ENCODE data around the gene NCKAP5. TPM values are rescaled to one million over a fixed set of nuclear protein-coding genes. Genes with fewer than 3 reads are reported as not detected.

The NCKAP5 gene
- total RNA-seq, 4 donors from 2014 or later = 0.37 to 1.3 (median 0.83) TPM

DNA sequence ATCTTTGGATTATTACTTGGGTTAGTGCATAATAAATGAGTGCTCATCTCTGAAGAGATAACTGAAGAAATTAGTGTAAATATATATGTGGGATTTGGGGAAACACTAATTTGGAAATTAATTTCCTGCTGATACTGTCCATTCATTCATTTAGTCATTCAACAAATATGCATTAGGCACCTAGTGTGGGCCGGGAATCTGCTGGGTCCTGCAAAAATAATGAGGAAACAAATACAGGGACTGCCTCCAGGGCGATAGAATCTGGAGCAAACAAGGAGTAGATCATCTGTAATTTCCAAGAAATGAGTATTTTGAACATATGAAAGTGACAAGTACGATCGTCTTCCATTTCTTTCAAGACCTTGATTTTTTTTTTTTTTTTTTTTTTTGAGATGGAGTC is 694.5 kb downstream of the NCKAP5 start:
- TF ChIP-seq, protein P1, sequence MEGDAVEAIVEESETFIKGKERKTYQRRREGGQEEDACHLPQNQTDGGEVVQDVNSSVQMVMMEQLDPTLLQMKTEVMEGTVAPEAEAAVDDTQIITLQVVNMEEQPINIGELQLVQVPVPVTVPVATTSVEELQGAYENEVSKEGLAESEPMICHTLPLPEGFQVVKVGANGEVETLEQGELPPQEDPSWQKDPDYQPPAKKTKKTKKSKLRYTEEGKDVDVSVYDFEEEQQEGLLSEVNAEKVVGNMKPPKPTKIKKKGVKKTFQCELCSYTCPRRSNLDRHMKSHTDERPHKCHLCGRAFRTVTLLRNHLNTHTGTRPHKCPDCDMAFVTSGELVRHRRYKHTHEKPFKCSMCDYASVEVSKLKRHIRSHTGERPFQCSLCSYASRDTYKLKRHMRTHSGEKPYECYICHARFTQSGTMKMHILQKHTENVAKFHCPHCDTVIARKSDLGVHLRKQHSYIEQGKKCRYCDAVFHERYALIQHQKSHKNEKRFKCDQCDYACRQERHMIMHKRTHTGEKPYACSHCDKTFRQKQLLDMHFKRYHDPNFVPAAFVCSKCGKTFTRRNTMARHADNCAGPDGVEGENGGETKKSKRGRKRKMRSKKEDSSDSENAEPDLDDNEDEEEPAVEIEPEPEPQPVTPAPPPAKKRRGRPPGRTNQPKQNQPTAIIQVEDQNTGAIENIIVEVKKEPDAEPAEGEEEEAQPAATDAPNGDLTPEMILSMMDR (IDR thresholded peaks at IDR 0.05) = no peak
- DNase-seq (ENCODE audit: low spot score) (no peak), ATAC-seq (ENCODE audit: low FRiP score) (no peak)

DNA sequence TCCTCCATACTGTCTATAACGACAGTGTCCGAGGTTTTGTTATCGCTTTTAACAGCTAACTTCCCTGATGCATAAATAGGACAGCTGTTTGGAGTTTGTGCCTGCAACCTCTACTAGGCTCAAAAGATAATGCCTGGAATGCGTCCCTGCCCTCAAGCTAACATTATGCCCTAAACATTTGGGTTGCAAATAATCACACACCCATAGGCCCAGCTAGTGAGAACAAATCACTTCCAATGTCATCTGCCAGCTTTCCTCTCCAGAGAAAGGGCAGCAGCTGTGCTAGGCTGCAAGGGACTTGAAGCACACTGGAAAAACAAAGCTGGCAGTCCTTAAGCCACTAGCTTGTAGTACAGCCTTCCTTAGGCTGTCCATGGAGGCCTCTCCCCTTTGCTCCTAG is 696.4 kb downstream of the NCKAP5 start:
- ATAC-seq (ENCODE audit: low FRiP score) = no peak
- TF ChIP-seq, protein P1 (IDR thresholded peaks at IDR 0.05) = no peak

DNA sequence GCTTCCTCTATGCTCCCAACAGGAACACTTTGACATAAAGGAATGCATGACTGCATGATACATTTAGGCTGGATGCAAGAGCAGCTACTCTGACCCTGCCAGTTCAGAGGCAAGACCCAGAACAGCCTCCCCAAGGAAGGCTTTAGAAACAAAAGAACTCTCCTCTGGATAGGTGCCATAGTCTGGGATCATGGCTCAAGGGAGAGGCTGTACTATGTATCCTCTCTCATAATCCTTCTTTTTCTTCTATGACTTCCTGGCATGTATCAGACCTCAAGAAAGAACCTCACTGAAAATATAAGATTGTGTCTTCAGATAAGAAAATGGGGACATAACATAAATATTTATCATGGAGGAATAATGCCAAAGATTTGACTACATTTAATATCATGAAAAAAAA is 704.3 kb downstream of the NCKAP5 start:
- ATAC-seq (ENCODE audit: low FRiP score) (no peak), DNase-seq (ENCODE audit: low spot score) (no peak)
- TF ChIP-seq, protein P1 (IDR thresholded peaks at IDR 0.05) = no peak

More for the DNA sequence above, 696.4 kb downstream of the NCKAP5 start:
- no peak for DNase-seq (ENCODE audit: low spot score)

DNA sequence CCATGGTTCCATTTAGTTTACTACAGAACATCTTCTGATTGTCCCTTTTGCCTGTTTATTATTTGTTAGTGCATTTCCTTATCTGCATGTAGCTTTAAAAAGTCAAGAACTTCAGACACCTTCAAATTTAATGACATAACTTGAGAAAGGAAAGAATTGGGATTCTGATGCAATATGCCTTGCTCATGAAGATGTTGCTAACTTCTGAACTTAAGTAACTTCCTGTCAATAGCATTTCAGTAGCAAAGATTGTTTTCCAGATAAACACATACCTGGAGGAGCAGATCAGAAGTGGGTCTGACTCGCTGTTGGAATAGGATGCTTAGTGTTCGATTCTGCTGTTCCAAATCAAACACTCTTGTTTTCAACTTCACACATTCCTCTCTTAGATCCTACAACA is 708.0 kb downstream of the NCKAP5 start:
- ATAC-seq (ENCODE audit: low FRiP score) (no peak), DNase-seq (ENCODE audit: low spot score) (no peak)
- TF ChIP-seq, protein P1 (IDR thresholded peaks at IDR 0.05) = no peak

DNA sequence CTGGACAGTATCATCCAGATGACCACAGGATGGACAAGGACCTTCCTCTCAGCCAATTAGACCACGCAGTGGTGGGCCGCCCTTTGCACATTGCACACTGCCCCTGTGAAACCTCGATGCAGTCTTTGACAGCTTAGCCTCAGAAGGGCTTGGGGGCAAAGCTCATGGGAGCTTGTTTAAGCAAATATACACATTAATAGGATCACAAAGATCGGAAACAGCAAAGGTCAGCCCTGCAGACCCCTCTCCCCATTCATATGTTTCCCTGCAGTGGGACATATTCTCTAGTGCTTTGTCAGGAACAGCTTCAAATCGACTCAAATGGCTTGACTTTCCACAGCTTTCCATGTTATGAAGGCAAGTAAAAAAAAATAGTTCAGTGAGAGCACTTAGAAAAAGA is 708.7 kb downstream of the NCKAP5 start:
- no peak for DNase-seq (ENCODE audit: low spot score)
- TF ChIP-seq, protein P1 (IDR thresholded peaks at IDR 0.05) = no peak
- no peak for ATAC-seq (ENCODE audit: low FRiP score)

DNA sequence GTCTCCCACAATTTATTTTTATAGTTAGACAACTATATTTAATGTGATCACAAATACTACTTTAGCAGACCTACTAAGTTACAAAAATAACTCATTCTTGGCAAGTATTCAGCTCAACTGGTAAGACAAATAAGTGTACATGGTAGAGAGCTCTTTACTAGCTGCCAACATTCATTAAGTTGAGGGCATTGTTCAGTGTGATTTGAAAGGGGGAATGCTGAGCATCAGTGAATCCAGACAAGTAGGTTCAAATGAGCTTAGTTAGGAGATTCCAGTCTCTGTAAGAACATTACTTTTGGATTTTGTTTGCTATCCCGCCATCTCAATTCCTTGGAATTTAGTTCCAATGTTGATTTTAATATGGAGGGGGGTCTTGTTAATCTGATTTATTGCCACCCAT is 710.9 kb downstream of the NCKAP5 start:
- no peak for ATAC-seq (ENCODE audit: low FRiP score)
- no peak for DNase-seq (ENCODE audit: low spot score)
- TF ChIP-seq, protein P1 (IDR thresholded peaks at IDR 0.05) = no peak

DNA sequence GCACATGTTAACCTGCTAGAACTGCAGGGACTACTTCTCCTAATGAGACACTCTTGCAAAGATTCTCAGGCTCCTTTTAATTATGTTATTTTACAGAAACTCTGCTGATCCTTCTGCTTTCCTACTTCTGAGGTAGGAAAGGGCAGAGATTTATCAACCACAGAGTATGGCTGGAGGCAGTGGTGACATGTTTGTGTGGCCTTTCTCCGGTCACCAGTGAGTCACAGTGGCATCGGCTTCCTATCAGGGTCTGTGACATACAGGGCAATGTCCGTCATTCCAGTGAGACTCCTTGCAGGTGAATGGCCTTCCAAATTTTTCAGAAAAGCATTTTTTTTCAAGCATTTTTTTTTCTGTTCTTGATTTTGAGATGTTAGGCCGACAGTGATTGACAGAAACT is 717.6 kb downstream of the NCKAP5 start:
- ATAC-seq (ENCODE audit: low FRiP score) = no peak
- DNase-seq (ENCODE audit: low spot score) = no peak
- TF ChIP-seq, protein P1 (IDR thresholded peaks at IDR 0.05) = no peak
